ENCODE results near the gene AATK. TPM values are rescaled to one million over a fixed set of nuclear protein-coding genes. Genes with fewer than 3 reads are reported as not detected.

The AATK gene
- total and polyA plus RNA-seq, 2 experiments from 2014 or later: 1.1 to 5.0 TPM

DNA sequence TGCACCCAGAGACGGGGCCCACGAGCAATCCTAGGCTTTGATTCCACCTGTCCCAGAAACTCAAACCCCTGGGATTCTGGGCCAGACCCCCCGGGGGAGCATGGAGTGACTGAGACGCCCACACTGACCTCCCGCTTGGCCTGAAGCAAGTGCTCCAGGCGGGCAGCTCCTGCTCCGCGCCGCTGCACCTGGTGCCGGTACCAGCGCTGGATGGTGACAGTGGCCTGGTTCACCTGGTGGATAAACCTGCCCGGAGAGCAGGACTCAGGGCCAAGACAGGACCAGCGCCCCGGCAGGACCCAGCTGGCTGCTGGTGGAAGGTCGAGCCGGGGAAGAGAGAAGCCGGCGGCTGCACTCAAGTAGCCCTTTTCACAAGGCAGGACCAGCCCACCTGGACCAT is 34.2 kb upstream of the AATK start (continued):
- TF ChIP-seq, protein P1, sequence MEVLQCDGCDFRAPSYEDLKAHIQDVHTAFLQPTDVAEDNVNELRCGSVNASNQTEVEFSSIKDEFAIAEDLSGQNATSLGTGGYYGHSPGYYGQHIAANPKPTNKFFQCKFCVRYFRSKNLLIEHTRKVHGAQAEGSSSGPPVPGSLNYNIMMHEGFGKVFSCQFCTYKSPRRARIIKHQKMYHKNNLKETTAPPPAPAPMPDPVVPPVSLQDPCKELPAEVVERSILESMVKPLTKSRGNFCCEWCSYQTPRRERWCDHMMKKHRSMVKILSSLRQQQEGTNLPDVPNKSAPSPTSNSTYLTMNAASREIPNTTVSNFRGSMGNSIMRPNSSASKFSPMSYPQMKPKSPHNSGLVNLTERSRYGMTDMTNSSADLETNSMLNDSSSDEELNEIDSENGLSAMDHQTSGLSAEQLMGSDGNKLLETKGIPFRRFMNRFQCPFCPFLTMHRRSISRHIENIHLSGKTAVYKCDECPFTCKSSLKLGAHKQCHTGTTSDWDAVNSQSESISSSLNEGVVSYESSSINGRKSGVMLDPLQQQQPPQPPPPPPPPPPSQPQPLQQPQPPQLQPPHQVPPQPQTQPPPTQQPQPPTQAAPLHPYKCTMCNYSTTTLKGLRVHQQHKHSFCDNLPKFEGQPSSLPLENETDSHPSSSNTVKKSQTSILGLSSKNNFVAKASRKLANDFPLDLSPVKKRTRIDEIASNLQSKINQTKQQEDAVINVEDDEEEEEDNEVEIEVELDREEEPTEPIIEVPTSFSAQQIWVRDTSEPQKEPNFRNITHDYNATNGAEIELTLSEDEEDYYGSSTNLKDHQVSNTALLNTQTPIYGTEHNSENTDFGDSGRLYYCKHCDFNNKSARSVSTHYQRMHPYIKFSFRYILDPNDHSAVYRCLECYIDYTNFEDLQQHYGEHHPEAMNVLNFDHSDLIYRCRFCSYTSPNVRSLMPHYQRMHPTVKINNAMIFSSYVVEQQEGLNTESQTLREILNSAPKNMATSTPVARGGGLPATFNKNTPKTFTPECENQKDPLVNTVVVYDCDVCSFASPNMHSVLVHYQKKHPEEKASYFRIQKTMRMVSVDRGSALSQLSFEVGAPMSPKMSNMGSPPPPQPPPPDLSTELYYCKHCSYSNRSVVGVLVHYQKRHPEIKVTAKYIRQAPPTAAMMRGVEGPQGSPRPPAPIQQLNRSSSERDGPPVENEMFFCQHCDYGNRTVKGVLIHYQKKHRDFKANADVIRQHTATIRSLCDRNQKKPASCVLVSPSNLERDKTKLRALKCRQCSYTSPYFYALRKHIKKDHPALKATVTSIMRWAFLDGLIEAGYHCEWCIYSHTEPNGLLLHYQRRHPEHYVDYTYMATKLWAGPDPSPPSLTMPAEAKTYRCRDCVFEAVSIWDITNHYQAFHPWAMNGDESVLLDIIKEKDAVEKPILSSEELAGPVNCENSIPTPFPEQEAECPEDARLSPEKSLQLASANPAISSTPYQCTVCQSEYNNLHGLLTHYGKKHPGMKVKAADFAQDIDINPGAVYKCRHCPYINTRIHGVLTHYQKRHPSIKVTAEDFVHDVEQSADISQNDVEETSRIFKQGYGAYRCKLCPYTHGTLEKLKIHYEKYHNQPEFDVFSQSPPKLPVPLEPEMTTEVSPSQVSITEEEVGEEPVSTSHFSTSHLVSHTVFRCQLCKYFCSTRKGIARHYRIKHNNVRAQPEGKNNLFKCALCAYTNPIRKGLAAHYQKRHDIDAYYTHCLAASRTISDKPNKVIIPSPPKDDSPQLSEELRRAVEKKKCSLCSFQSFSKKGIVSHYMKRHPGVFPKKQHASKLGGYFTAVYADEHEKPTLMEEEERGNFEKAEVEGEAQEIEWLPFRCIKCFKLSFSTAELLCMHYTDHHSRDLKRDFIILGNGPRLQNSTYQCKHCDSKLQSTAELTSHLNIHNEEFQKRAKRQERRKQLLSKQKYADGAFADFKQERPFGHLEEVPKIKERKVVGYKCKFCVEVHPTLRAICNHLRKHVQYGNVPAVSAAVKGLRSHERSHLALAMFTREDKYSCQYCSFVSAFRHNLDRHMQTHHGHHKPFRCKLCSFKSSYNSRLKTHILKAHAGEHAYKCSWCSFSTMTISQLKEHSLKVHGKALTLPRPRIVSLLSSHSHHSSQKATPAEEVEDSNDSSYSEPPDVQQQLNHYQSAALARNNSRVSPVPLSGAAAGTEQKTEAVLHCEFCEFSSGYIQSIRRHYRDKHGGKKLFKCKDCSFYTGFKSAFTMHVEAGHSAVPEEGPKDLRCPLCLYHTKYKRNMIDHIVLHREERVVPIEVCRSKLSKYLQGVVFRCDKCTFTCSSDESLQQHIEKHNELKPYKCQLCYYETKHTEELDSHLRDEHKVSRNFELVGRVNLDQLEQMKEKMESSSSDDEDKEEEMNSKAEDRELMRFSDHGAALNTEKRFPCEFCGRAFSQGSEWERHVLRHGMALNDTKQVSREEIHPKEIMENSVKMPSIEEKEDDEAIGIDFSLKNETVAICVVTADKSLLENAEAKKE (CRISPR knock-in tag; IDR thresholded peaks at IDR 0.05): no peak
- TF ChIP-seq, protein P2, sequence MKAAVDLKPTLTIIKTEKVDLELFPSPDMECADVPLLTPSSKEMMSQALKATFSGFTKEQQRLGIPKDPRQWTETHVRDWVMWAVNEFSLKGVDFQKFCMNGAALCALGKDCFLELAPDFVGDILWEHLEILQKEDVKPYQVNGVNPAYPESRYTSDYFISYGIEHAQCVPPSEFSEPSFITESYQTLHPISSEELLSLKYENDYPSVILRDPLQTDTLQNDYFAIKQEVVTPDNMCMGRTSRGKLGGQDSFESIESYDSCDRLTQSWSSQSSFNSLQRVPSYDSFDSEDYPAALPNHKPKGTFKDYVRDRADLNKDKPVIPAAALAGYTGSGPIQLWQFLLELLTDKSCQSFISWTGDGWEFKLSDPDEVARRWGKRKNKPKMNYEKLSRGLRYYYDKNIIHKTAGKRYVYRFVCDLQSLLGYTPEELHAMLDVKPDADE (IDR thresholded peaks at IDR 0.05): no peak
- TF ChIP-seq STAT1 (IDR thresholded peaks at IDR 0.05; ENCODE audit: unreplicated experiment): no peak
- TF ChIP-seq, protein P3, sequence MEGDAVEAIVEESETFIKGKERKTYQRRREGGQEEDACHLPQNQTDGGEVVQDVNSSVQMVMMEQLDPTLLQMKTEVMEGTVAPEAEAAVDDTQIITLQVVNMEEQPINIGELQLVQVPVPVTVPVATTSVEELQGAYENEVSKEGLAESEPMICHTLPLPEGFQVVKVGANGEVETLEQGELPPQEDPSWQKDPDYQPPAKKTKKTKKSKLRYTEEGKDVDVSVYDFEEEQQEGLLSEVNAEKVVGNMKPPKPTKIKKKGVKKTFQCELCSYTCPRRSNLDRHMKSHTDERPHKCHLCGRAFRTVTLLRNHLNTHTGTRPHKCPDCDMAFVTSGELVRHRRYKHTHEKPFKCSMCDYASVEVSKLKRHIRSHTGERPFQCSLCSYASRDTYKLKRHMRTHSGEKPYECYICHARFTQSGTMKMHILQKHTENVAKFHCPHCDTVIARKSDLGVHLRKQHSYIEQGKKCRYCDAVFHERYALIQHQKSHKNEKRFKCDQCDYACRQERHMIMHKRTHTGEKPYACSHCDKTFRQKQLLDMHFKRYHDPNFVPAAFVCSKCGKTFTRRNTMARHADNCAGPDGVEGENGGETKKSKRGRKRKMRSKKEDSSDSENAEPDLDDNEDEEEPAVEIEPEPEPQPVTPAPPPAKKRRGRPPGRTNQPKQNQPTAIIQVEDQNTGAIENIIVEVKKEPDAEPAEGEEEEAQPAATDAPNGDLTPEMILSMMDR (conservative IDR thresholded peaks at IDR 0.05; ENCODE audit: low read depth in 2 of 2): no peak
- TF ChIP-seq JUNB (IDR thresholded peaks at IDR 0.05; ENCODE audit: unreplicated experiment): no peak
- TF ChIP-seq POLR2AphosphoS5 (IDR thresholded peaks at IDR 0.05; ENCODE audit: low read depth): no peak
- TF ChIP-seq NANOG (IDR thresholded peaks at IDR 0.05; ENCODE audit: borderline replicate concordance): no peak
- TF ChIP-seq EZH2 (IDR thresholded peaks at IDR 0.05; ENCODE audit: low read depth, unreplicated experiment): no peak
- TF ChIP-seq ZNF331 (CRISPR knock-in tag; IDR thresholded peaks at IDR 0.05; ENCODE audit: low read depth): no peak
- no peak for TF ChIP-seq ZNF114 (CRISPR knock-in tag; IDR thresholded peaks at IDR 0.05)
- no peak for TF ChIP-seq CREB1 (CRISPR knock-in tag; IDR thresholded peaks at IDR 0.05; ENCODE audit: low read depth)
- TF ChIP-seq EZH2phosphoT487 (IDR thresholded peaks at IDR 0.05; ENCODE audit: unreplicated experiment): no peak

Measured in GM23338 (cell line).